ENCODE data around the gene DYNC2I2.

DYNC2I2 gene

DNA sequence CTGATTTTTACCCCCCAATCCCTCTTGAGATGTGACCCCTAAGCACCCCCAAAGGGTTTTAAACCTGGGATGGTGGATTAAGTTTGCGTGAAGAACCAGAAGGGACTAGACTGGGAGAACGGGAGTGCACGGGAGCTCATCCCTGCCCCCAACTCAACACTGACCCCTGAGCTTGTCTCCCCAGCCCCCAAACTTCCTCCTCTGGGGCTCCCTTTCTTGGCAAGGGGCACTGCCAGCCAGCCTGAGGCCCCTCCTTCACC, 27.3 kb upstream of the DYNC2I2 start:
- no peaks in the 10 kb centered on the region for H3K9me3 ChIP-seq (replicated peaks; ENCODE audit: insufficient read depth, low read length)
- H3K9ac ChIP-seq (ENCODE audit: low read length), result peak overlapping the region; percentile 91
- H4K20me1 ChIP-seq (ENCODE audit: insufficient read depth, low read length), result no peaks in the 10 kb centered on the region
- H3K4me2 ChIP-seq (ENCODE audit: low read depth, low read length), result peak overlapping the region; percentile 93
- H2AFZ ChIP-seq (ENCODE audit: low read length), result no peak overlapping the region
- no peaks in the 10 kb centered on the region for H3K9me2 ChIP-seq (replicated peaks; ENCODE audit: insufficient read depth, low read length)
- H3K4me1 ChIP-seq (ENCODE audit: low read length), result peaks cover 21% of the 10 kb centered on the region
- peaks cover 33% of the 10 kb centered on the region for H3F3A ChIP-seq (ENCODE audit: insufficient read depth, low read length)
- H3K27ac ChIP-seq (ENCODE audit: low read length), result peak overlapping the region; percentile 86
- peak overlapping the region; percentile 85 for H3K4me3 ChIP-seq (ENCODE audit: low read length)
- peaks cover 62% of the 10 kb centered on the region for H3K79me2 ChIP-seq (ENCODE audit: low read length)
- H3K27me3 ChIP-seq (replicated peaks; ENCODE audit: insufficient read depth, low read length), result no peaks in the 10 kb centered on the region
- H3K36me3 ChIP-seq (replicated peaks; ENCODE audit: insufficient read depth, low read length), result no peaks in the 10 kb centered on the region
- TF ChIP-seq EZH2 (optimal IDR thresholded peaks at IDR 0.05; ENCODE audit: low read depth, low read length) (no peak), EZH2phosphoT487 (IDR thresholded peaks at IDR 0.05; ENCODE audit: low read length) (no peak)
- TF ChIP-seq, protein P1, sequence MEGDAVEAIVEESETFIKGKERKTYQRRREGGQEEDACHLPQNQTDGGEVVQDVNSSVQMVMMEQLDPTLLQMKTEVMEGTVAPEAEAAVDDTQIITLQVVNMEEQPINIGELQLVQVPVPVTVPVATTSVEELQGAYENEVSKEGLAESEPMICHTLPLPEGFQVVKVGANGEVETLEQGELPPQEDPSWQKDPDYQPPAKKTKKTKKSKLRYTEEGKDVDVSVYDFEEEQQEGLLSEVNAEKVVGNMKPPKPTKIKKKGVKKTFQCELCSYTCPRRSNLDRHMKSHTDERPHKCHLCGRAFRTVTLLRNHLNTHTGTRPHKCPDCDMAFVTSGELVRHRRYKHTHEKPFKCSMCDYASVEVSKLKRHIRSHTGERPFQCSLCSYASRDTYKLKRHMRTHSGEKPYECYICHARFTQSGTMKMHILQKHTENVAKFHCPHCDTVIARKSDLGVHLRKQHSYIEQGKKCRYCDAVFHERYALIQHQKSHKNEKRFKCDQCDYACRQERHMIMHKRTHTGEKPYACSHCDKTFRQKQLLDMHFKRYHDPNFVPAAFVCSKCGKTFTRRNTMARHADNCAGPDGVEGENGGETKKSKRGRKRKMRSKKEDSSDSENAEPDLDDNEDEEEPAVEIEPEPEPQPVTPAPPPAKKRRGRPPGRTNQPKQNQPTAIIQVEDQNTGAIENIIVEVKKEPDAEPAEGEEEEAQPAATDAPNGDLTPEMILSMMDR (IDR thresholded peaks at IDR 0.05; ENCODE audit: low read length), result no peak
- no peak for DNase-seq

DNA sequence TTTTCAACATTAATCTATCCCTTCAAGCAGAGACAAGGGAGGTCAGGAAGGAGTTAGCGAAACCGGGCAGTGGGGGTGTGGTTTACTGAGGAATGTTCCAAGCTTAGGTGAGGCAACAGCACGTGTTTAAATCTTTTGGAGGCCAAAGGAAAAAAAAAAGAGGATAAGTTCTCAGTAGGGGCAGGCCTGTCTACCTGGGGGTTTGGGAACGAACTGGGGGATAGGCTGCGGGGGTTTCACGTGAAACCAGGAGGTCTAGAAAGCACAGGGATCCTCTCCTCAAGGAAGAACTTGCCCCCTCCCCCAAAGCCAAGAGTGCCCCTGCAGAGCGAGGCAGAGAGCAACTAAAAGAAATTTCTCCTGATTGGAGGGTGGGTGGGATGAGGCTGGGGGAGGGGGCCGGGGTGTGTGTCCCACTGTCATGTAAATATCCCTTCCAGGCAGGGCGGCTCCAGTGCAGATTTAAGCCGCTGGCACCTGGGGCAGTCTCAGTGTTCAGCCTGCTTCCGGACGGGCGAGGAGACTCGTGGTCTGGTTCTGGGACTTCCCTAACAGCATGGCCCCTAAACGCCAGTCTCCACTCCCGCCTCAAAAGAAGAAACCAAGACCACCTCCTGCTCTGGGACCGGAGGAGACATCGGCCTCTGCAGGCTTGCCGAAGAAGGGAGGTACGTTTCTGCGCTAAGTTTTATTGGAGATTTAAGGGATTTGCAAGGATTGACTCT, 26.9 kb upstream of the DYNC2I2 start:
- Histone ChIP-seq H3K4me3 (ENCODE audit: low read length) (peak overlapping the region; percentile 85), H3K79me2 (ENCODE audit: low read length) (peaks cover 60% of the 10 kb centered on the region), H3K9me3 (replicated peaks; ENCODE audit: insufficient read depth, low read length) (no peaks in the 10 kb centered on the region), H3K9ac (ENCODE audit: low read length) (peak overlapping the region; percentile 91), H3F3A (ENCODE audit: insufficient read depth, low read length) (peaks cover 32% of the 10 kb centered on the region), H3K36me3 (replicated peaks; ENCODE audit: insufficient read depth, low read length) (no peaks in the 10 kb centered on the region), H2AFZ (ENCODE audit: low read length) (no peak overlapping the region), H3K4me2 (ENCODE audit: low read depth, low read length) (peak overlapping the region; percentile 93), H3K27me3 (replicated peaks; ENCODE audit: insufficient read depth, low read length) (no peaks in the 10 kb centered on the region), H4K20me1 (ENCODE audit: insufficient read depth, low read length) (no peaks in the 10 kb centered on the region), H3K27ac (ENCODE audit: low read length) (peak overlapping the region; percentile 86), H3K9me2 (replicated peaks; ENCODE audit: insufficient read depth, low read length) (no peaks in the 10 kb centered on the region), H3K4me1 (ENCODE audit: low read length) (peaks cover 21% of the 10 kb centered on the region)
- TF ChIP-seq, protein P1 (IDR thresholded peaks at IDR 0.05; ENCODE audit: low read length), result no peak
- TF ChIP-seq EZH2 (optimal IDR thresholded peaks at IDR 0.05; ENCODE audit: low read depth, low read length), result no peak
- no peak for TF ChIP-seq EZH2phosphoT487 (IDR thresholded peaks at IDR 0.05; ENCODE audit: low read length)
- DNase-seq, result peak; percentile 82

DNA sequence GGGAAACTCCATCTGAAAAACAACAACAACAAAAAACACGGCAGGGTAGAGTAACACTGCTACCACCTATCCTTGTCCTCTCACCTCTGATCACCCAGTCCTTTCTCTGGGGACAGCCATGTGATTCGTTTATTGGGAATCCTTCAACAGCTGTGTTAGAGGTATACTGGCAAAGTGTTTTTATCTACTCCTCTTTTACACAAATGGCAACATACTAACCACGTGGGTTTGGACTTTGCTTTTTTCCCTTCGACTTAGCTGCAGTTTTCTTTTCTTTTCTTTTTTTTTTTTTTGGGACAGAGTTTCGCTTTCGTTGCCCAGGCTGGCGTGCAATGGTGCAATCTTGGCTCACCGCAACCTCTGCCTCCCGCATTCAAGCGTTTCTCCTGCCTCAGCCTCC, 21.1 kb upstream of the DYNC2I2 start:
- no peaks in the 10 kb centered on the region for H3K9me3 ChIP-seq (replicated peaks; ENCODE audit: insufficient read depth, low read length)
- no peaks in the 10 kb centered on the region for H3K36me3 ChIP-seq (replicated peaks; ENCODE audit: insufficient read depth, low read length)
- no peaks in the 10 kb centered on the region for H3K27me3 ChIP-seq (replicated peaks; ENCODE audit: insufficient read depth, low read length)
- no peak overlapping the region for H2AFZ ChIP-seq (ENCODE audit: low read length)
- no peak overlapping the region for H3K27ac ChIP-seq (ENCODE audit: low read length)
- no peak overlapping the region for H3K4me3 ChIP-seq (ENCODE audit: low read length)
- H3K4me1 ChIP-seq (ENCODE audit: low read length), result no peaks in the 10 kb centered on the region
- TF ChIP-seq, protein P1 (IDR thresholded peaks at IDR 0.05; ENCODE audit: low read length), result no peak
- no peak for TF ChIP-seq EZH2 (optimal IDR thresholded peaks at IDR 0.05; ENCODE audit: low read depth, low read length)
- no peak for TF ChIP-seq EZH2phosphoT487 (IDR thresholded peaks at IDR 0.05; ENCODE audit: low read length)
- H3K9me2 ChIP-seq (replicated peaks; ENCODE audit: insufficient read depth, low read length), result no peaks in the 10 kb centered on the region
- DNase-seq, result no peak
- no peaks in the 10 kb centered on the region for H4K20me1 ChIP-seq (ENCODE audit: insufficient read depth, low read length)
- no peak overlapping the region for H3K4me2 ChIP-seq (ENCODE audit: low read depth, low read length)
- no peak overlapping the region for H3K9ac ChIP-seq (ENCODE audit: low read length)
- H3F3A ChIP-seq (ENCODE audit: insufficient read depth, low read length), result no peaks in the 10 kb centered on the region
- H3K79me2 ChIP-seq (ENCODE audit: low read length), result peaks cover 4% of the 10 kb centered on the region; the same call in 1 of the 2 replicates

All from MM.1S (cell line).